Testis (tissue), 3 donors: Measurements from ENCODE around the gene RGS16. TPM values are rescaled to one million over a fixed set of nuclear protein-coding genes. Genes with fewer than 3 reads are reported as not detected.
"Not testable (repeated sequence)": the region's sequence is repeated elsewhere in the genome, so short reads cannot be mapped to it uniquely, and the experiment has no call there.

ENCODE experiments used
- DNase-seq: peaks from one replicate; pipeline ENCODE4 v3.0.0-alpha.2; 2019
- H3K27ac ChIP-seq, 2 donors: fragments of 200-600 bp; sonication (generic); one replicate each; pipeline ENCODE4 v1.5.1; 2019
- H3K27me3 ChIP-seq: fragments of 200-600 bp; sonication (generic); one replicate; pipeline ENCODE4 v1.5.1; 2019
- H3K36me3 ChIP-seq: fragments of 200-600 bp; sonication (generic); one replicate; pipeline ENCODE4 v1.5.1; 2017; ENCODE audit warnings: low read depth; ENCODE audit errors: missing control alignments
- H3K4me1 ChIP-seq: fragments of 200-600 bp; sonication (generic); one replicate; pipeline ENCODE4 v1.5.1; 2019
- H3K4me3 ChIP-seq, 2 donors: fragments of 200-600 bp; sonication (generic); one replicate each; pipeline ENCODE4 v1.5.1; 2017 to 2019
- H3K9me3 ChIP-seq: fragments of 200-600 bp; sonication (generic); one replicate; pipeline ENCODE4 v1.5.1; 2017
- CTCF ChIP-seq, 3 experiments: fragments of 450-650 bp in 2 of 3; fragments of 200-600 bp in 1 of 3; sonication (generic) in 1 of 3; IDR thresholded peaks; one replicate each; pipeline ENCODE4 v1.5.1; 2016 to 2019; ENCODE audit warnings: antibody characterized with exemption in 3 of 3, mild to moderate bottlenecking in 2 of 3, moderate library complexity in 1 of 3
- POLR2A ChIP-seq: fragments of 450-650 bp; IDR thresholded peaks from one replicate; pipeline ENCODE4 v1.6.1; 2017; ENCODE audit warnings: antibody characterized with exemption, mild to moderate bottlenecking, moderate library complexity
- WGBS, 2 donors: methylation state at CpG; one replicate each; pipeline ENCODE4 v1.1.5; 2018; 5-methylcytosine and 5-hydroxymethylcytosine counted together
- intact Hi-C: fragments of 100-400 bp; cut with DNase I; formaldehyde crosslinking; loops from one replicate; pipeline ENCODE4 v1.15.1; 2023; ENCODE audit warnings: low total_unique reads
- polyA plus RNA-seq: library from polyadenylated mRNA; stranded (reverse); fragments of 350-450 nt; fragmentation: Illumina TruSeq; extraction: RNeasy Lipid Tissue Mini Kit (QIAGEN cat#74804); gene quantifications from one replicate; pipeline ENCODE4 v1.2.3, GENCODE V29; 2014; ENCODE audit warnings: low read depth, low replicate concordance; ENCODE audit not compliant: insufficient read depth
- total RNA-seq, 2 donors: library from RNA; depleted of rRNA; stranded (reverse); fragments of >200 nt; gene quantifications; one replicate each; pipeline ENCODE4 v1.2.3, GENCODE V29; 2016

RGS16 gene
- total and polyA plus RNA-seq, 3 donors from 2014 or later: 0.93 to 3.2 (median 1.3) TPM

- DNase-seq: no peak
- H3K27me3 ChIP-seq: no peaks in the 10 kb centered on the region
- 81 to 84% methylated on average over 2 of the region's 2 CpGs for WGBS, 2 donors
- H3K9me3 ChIP-seq: no peaks in the 10 kb centered on the region
- no peak overlapping the region for H3K27ac ChIP-seq
- no peaks in the 10 kb centered on the region for H3K4me1 ChIP-seq
- TF ChIP-seq CTCF (IDR thresholded peaks at IDR 0.05): no peak
- TF ChIP-seq POLR2A: no peak
- no peaks in the 10 kb centered on the region for H3K36me3 ChIP-seq
- intact Hi-C loops: no loop called here
- H3K4me3 ChIP-seq: no peak overlapping the region
Observed at GRCh38 chr1:182635871-182636270, 31.7 kb upstream of the RGS16 start.

- TF ChIP-seq CTCF (IDR thresholded peaks at IDR 0.05) (no peak), POLR2A (no peak)
- Histone ChIP-seq H3K36me3 (no peaks in the 10 kb centered on the region), H3K27me3 (no peaks in the 10 kb centered on the region), H3K27ac (no peak overlapping the region), H3K4me3 (no peak overlapping the region), H3K4me1 (no peaks in the 10 kb centered on the region), H3K9me3 (no peaks in the 10 kb centered on the region)
- no peak for DNase-seq
- WGBS, 2 donors: 93 to 96% methylated on average over 8 to 9 of the region's 9 CpGs
- intact Hi-C loops: no loop called here
Observed at GRCh38 chr1:182634306-182635072, 30.3 kb upstream of the RGS16 start.

GRCh38 chr1:182633657-182634281, 29.6 kb upstream of the RGS16 start:
- Histone ChIP-seq H3K27me3 (no peaks in the 10 kb centered on the region), H3K27ac (no peak overlapping the region), H3K4me3 (no peak overlapping the region), H3K9me3 (no peaks in the 10 kb centered on the region), H3K4me1 (no peaks in the 10 kb centered on the region), H3K36me3 (no peaks in the 10 kb centered on the region)
- no peak for DNase-seq
- no peak for TF ChIP-seq POLR2A
- TF ChIP-seq CTCF (IDR thresholded peaks at IDR 0.05): no peak
- intact Hi-C loops: no loop called here
- WGBS, 2 donors: 80 to 87% methylated on average over 11 of the region's 11 CpGs

GRCh38 chr1:182633031-182633430, 28.8 kb upstream of the RGS16 start:
- TF ChIP-seq CTCF (IDR thresholded peaks at IDR 0.05) (no peak), POLR2A (no peak)
- Histone ChIP-seq H3K27ac (no peak overlapping the region), H3K36me3 (no peaks in the 10 kb centered on the region), H3K27me3 (no peaks in the 10 kb centered on the region), H3K9me3 (no peaks in the 10 kb centered on the region), H3K4me3 (no peak overlapping the region), H3K4me1 (no peaks in the 10 kb centered on the region)
- DNase-seq: no peak
- intact Hi-C loops: no loop called here

GRCh38 chr1:182632441-182632857, 28.3 kb upstream of the RGS16 start:
- H3K4me3 ChIP-seq, H3K36me3 ChIP-seq, DNase-seq, H3K4me1 ChIP-seq, H3K9me3 ChIP-seq, H3K27ac ChIP-seq, H3K27me3 ChIP-seq, intact Hi-C loops: not testable (repeated sequence)
- WGBS, 2 donors: 81 to 86% methylated on average over 12 of the region's 12 CpGs
